GM23248 (cell line): ENCODE data around the gene NMT1.

Experiments
- EZH2 ChIP-seq: fragments of 200-600 bp; sonication (generic); IDR thresholded peaks from 2 replicates; pipeline ENCODE4 v1.6.1; 2018; ENCODE audit warnings: antibody characterized with exemption, mild to moderate bottlenecking; ENCODE audit not compliant: insufficient read depth, poor library complexity, severe bottlenecking
- EZH2phosphoT487 ChIP-seq: fragments of 200-600 bp; sonication (generic); IDR thresholded peaks from 2 replicates; pipeline ENCODE4 v1.6.1; 2018; ENCODE audit warnings: antibody characterized with exemption, moderate library complexity, mild to moderate bottlenecking, low read depth; ENCODE audit not compliant: insufficient read depth

GRCh38 chr17:45061606-45062205 is 589 bp downstream of the NMT1 start:
- TF ChIP-seq EZH2, result no peak
- no peak for TF ChIP-seq EZH2phosphoT487
